SK-N-SH (cell line): Measurements from ENCODE around the gene TNFRSF4. TPM values are rescaled to one million over a fixed set of nuclear protein-coding genes. Genes with fewer than 3 reads are reported as not detected.

Experiments used
- CTCF ChIA-PET: fragments of 300-600, 350-600 bp; formaldehyde crosslinking; extraction: SDS; loops from one replicate; lab custom pipeline; 2021; lab: Yijun Ruan, JAX
- POLR2A ChIA-PET: fragments of 350-600 bp; sonication (Branson Sonifier 250); formaldehyde crosslinking; extraction: SDS; loops from one replicate; lab custom pipeline; 2020; ENCODE audit warnings: antibody characterized with exemption, inconsistent platforms; lab: Yijun Ruan, JAX
- DNase-seq: peaks from one replicate; pipeline ENCODE4 v3.0.0; 2012
- H2AFZ ChIP-seq: fragments of 200-600 bp; sonication (generic); 2 replicates; pipeline ENCODE4 v1.8.1; 2016; ENCODE audit warnings: antibody characterized with exemption, mild to moderate bottlenecking, low read depth
- H3F3A ChIP-seq: fragments of 200-600 bp; sonication (generic); replicated peaks from 2 replicates; pipeline ENCODE3; 2016; ENCODE audit warnings: antibody characterized with exemption, mild to moderate bottlenecking; ENCODE audit not compliant: insufficient read depth
- H3K27ac ChIP-seq, 2 experiments: fragments of 200-500 bp in 1 of 2; fragments of 200-600 bp in 1 of 2; sonication (Bioruptor generic) in 1 of 2; sonication (generic), shearing (Covaris generic) in 1 of 2; 2 replicates each; pipeline versions ENCODE4 v1.5.1 to v1.6.1; 2014 to 2016; ENCODE audit warnings: low read depth in 2 of 2, inconsistent platforms in 1 of 2, low read length in 1 of 2, mild to moderate bottlenecking in 1 of 2, mixed read lengths in 1 of 2
- H3K27me3 ChIP-seq: fragments of 200-600 bp; sonication (generic), shearing (Covaris generic); 2 replicates; pipeline ENCODE4 v1.6.1; 2016; ENCODE audit warnings: mixed run types; ENCODE audit not compliant: insufficient read depth
- H3K36me3 ChIP-seq, 2 experiments: fragments of 200-500 bp in 1 of 2; fragments of 200-600 bp in 1 of 2; sonication (Bioruptor generic) in 1 of 2; sonication (generic) in 1 of 2; replicated peaks in 1 of 2; 2 replicates each; pipeline versions ENCODE3 to v1.5.1; 2014 to 2016; ENCODE audit warnings: low read length in 1 of 2, mild to moderate bottlenecking in 1 of 2; ENCODE audit not compliant: insufficient read depth in 2 of 2, control insufficient read depth in 1 of 2
- H3K4me1 ChIP-seq, 2 experiments: fragments of 200-500 bp in 1 of 2; fragments of 200-600 bp in 1 of 2; sonication (Bioruptor generic) in 1 of 2; sonication (generic), shearing (Covaris generic) in 1 of 2; 2 replicates each; pipeline versions ENCODE4 v1.5.1 to v1.6.1; 2014 to 2016; ENCODE audit warnings: low read depth in 1 of 2, low read length in 1 of 2, mixed run types in 1 of 2; ENCODE audit not compliant: insufficient read depth in 2 of 2, control insufficient read depth in 1 of 2
- H3K4me2 ChIP-seq: fragments of 200-600 bp; sonication (generic), shearing (Covaris generic); 2 replicates; pipeline ENCODE4 v1.6.1; 2017; ENCODE audit warnings: mixed run types
- H3K4me3 ChIP-seq, 2 experiments: fragments of 200-500 bp in 1 of 2; fragments of 200-600 bp in 1 of 2; sonication (Bioruptor generic) in 1 of 2; sonication (generic), shearing (Covaris generic) in 1 of 2; 2 replicates each; pipeline versions ENCODE4 v1.5.1 to v1.8.1; 2014 to 2016; ENCODE audit warnings: low read depth in 2 of 2, inconsistent platforms in 1 of 2, low read length in 1 of 2, mild to moderate bottlenecking in 1 of 2, mixed read lengths in 1 of 2, moderate library complexity in 1 of 2
- H3K79me2 ChIP-seq: fragments of 200-600 bp; sonication (generic); 2 replicates; pipeline ENCODE4 v1.8.1; 2017; ENCODE audit warnings: mild to moderate bottlenecking; ENCODE audit not compliant: insufficient read depth
- H3K9ac ChIP-seq: fragments of 200-600 bp; sonication (generic); 2 replicates; pipeline ENCODE4 v1.6.1; 2017; ENCODE audit warnings: mixed run types
- H3K9me2 ChIP-seq: fragments of 200-600 bp; sonication (generic); 2 replicates; pipeline ENCODE4 v1.6.1; 2017; ENCODE audit warnings: mixed run types
- H3K9me3 ChIP-seq: fragments of 200-600 bp; sonication (generic); 2 replicates; pipeline ENCODE4 v1.6.1; 2017; ENCODE audit warnings: mixed run types, mild to moderate bottlenecking, moderate library complexity
- H4K20me1 ChIP-seq: fragments of 200-600 bp; sonication (generic); 2 replicates; pipeline ENCODE4 v1.6.1; 2017; ENCODE audit warnings: mild to moderate bottlenecking, mixed run types; ENCODE audit not compliant: insufficient read depth
- CTCF ChIP-seq: fragments of 200-600 bp; sonication (generic); IDR thresholded peaks from 2 replicates; pipeline ENCODE4 v1.6.1; 2017; ENCODE audit warnings: antibody characterized with exemption, mild to moderate bottlenecking, moderate library complexity
- EP300 ChIP-seq, 2 experiments: IDR thresholded peaks; 2 replicates each; pipeline versions ENCODE4 v1.4.0 to v1.6.1; 2012; ENCODE audit warnings: borderline replicate concordance in 1 of 2, low read depth in 1 of 2, low read length in 1 of 2
- EZH2phosphoT487 ChIP-seq: fragments of 200-600 bp; sonication (generic); IDR thresholded peaks from 2 replicates; pipeline ENCODE4 v1.6.1; 2017; ENCODE audit warnings: low read depth, mixed run types, mild to moderate bottlenecking, antibody characterized with exemption, moderate library complexity, borderline replicate concordance
- FOSL2 ChIP-seq: IDR thresholded peaks from 2 replicates; pipeline ENCODE4 v1.4.0; 2012; ENCODE audit warnings: low read depth, mild to moderate bottlenecking, moderate library complexity, borderline replicate concordance
- GABPA ChIP-seq: IDR thresholded peaks from 2 replicates; pipeline ENCODE4 v1.4.0; 2012; ENCODE audit warnings: low read depth, mild to moderate bottlenecking
- GATA2 ChIP-seq: sonication (generic); formaldehyde crosslinking; IDR thresholded peaks from 2 replicates; pipeline ENCODE4 v1.5.0; 2020; ENCODE audit warnings: mild to moderate bottlenecking, missing genetic modification reagents
- MEF2A ChIP-seq: IDR thresholded peaks from 2 replicates; pipeline ENCODE4 v1.4.0; 2012; ENCODE audit warnings: low read depth, borderline replicate concordance
- MXI1 ChIP-seq: IDR thresholded peaks from 2 replicates; pipeline ENCODE4 v1.6.1; 2012; ENCODE audit warnings: mild to moderate bottlenecking, low read depth, low read length, improper control_type of control experiment
- NFIC ChIP-seq: IDR thresholded peaks from 2 replicates; pipeline ENCODE4 v1.4.0; 2012; ENCODE audit warnings: borderline replicate concordance
- PBX3 ChIP-seq: IDR thresholded peaks from 2 replicates; pipeline ENCODE4; 2012
- POLR2AphosphoS5 ChIP-seq: IDR thresholded peaks from 2 replicates; pipeline ENCODE4 v1.6.1; 2012; ENCODE audit warnings: low read depth, low read length
- RAD21 ChIP-seq: IDR thresholded peaks from 2 replicates; pipeline ENCODE4 v1.6.1; 2012; ENCODE audit warnings: mild to moderate bottlenecking, low read length
- RCOR1 ChIP-seq: fragments of 150-350 bp; IDR thresholded peaks from 2 replicates; pipeline ENCODE4 v1.6.1; 2017; ENCODE audit warnings: antibody characterized with exemption, low read length
- REST ChIP-seq: IDR thresholded peaks from 2 replicates; pipeline ENCODE4 v1.6.1; 2012; ENCODE audit warnings: mild to moderate bottlenecking, low read depth, low read length, moderate library complexity
- RFX5 ChIP-seq: IDR thresholded peaks from 2 replicates; pipeline ENCODE4 v1.6.1; 2012; ENCODE audit warnings: mild to moderate bottlenecking, improper control_type of control experiment, low read length
- SIN3A ChIP-seq: IDR thresholded peaks from 2 replicates; pipeline ENCODE4 v1.6.1; 2012; ENCODE audit warnings: low read depth, mild to moderate bottlenecking, low read length, moderate library complexity, borderline replicate concordance
- USF1 ChIP-seq: IDR thresholded peaks from 2 replicates; pipeline ENCODE4 v1.4.0; 2012; ENCODE audit warnings: low read depth, borderline replicate concordance
- YY1 ChIP-seq: IDR thresholded peaks from 2 replicates; pipeline ENCODE4 v1.4.0; 2012; ENCODE audit warnings: low read depth, mild to moderate bottlenecking
- ZBTB33 ChIP-seq: IDR thresholded peaks from 2 replicates; pipeline ENCODE4 v1.4.0; 2012; ENCODE audit warnings: low read depth, borderline replicate concordance
- WGBS: methylation state at CpG from one replicate; pipeline ENCODE4 v1.1.6; 2017; ENCODE audit warnings: low lambda C conversion rate; 5-methylcytosine and 5-hydroxymethylcytosine counted together
- polyA plus RNA-seq, 3 experiments: library from polyadenylated mRNA; depleted of rRNA; stranded (reverse); fragments of >200 nt; gene quantifications; 2 replicates each; pipeline ENCODE4 v1.2.3, GENCODE V29; 2012

Gene TNFRSF4
- polyA plus RNA-seq, 1 of the 3 experiments (the other 2 are of a cell fraction): not detected

GRCh38 chr1:1259540-1259939 is 45.6 kb upstream of the TNFRSF4 start:
- TF ChIP-seq MEF2A: no peak
- TF ChIP-seq PBX3: no peak
- no peak overlapping the region for H3K4me3 ChIP-seq
- H3K27ac ChIP-seq: no peak overlapping the region
- no peak overlapping the region for H3K4me2 ChIP-seq
- no peaks in the 10 kb centered on the region for H3K9me3 ChIP-seq
- peaks cover 41% of the 10 kb centered on the region for H3K79me2 ChIP-seq
- H3K36me3 ChIP-seq: peaks cover 19 to 71% of the 10 kb centered on the region in 2 experiments
- H3K9ac ChIP-seq: no peak overlapping the region
- no peaks in the 10 kb centered on the region for H3K4me1 ChIP-seq
- H3K27me3 ChIP-seq: no peaks in the 10 kb centered on the region
- H2AFZ ChIP-seq: no peak overlapping the region
- POLR2A ChIA-PET: no interaction called here
- no peak for DNase-seq
- no peaks in the 10 kb centered on the region for H3K9me2 ChIP-seq
- peaks cover 2% of the 10 kb centered on the region for H3F3A ChIP-seq
- peaks cover 32% of the 10 kb centered on the region for H4K20me1 ChIP-seq
- CTCF ChIA-PET: no interaction called here
- 98% methylated on average over 18 of the region's 18 CpGs for WGBS

- Histone ChIP-seq H3K27ac (no peak overlapping the region), H3K4me3 (no peak overlapping the region), H3K9me3 (no peaks in the 10 kb centered on the region), H3K9me2 (no peaks in the 10 kb centered on the region), H3K4me2 (no peak overlapping the region), H3K36me3 (peaks cover 15 to 73% of the 10 kb centered on the region in 2 experiments), H3K27me3 (no peaks in the 10 kb centered on the region), H4K20me1 (peaks cover 28% of the 10 kb centered on the region), H2AFZ (no peak overlapping the region), H3K4me1 (no peaks in the 10 kb centered on the region), H3F3A (no peaks in the 10 kb centered on the region), H3K9ac (no peak overlapping the region), H3K79me2 (peaks cover 37% of the 10 kb centered on the region)
- ChIA-PET CTCF (no interaction called here), POLR2A (no interaction called here)
- no peak for DNase-seq
- 96% methylated on average over 19 of the region's 22 CpGs for WGBS
- no peak for TF ChIP-seq USF1
- TF ChIP-seq FOSL2: no peak
- no peak for TF ChIP-seq RCOR1
- TF ChIP-seq MXI1: no peak
- no peak for TF ChIP-seq ZBTB33
- no peak for TF ChIP-seq RFX5
- no peak for TF ChIP-seq GATA2
- TF ChIP-seq EZH2phosphoT487: no peak
- TF ChIP-seq YY1: no peak
- no peak for TF ChIP-seq CTCF
- no peak for TF ChIP-seq NFIC
- no peak for TF ChIP-seq REST
- TF ChIP-seq POLR2AphosphoS5: no peak
- TF ChIP-seq EP300 (IDR thresholded peaks at IDR 0.05; ENCODE audit: borderline replicate concordance in 1 of 2, low read depth in 1 of 2, low read length in 1 of 2): no peak
- no peak for TF ChIP-seq SIN3A
- no peak for TF ChIP-seq RAD21
- no peak for TF ChIP-seq GABPA
These were observed 45.2 kb upstream of the TNFRSF4 start for GRCh38 chr1:1259119-1259488.
